Measurements from ENCODE around the gene MYRIP. TPM values are rescaled to one million over a fixed set of nuclear protein-coding genes. Genes with fewer than 3 reads are reported as not detected.

The MYRIP gene
- total and polyA plus RNA-seq, 4 donors = 0.98 to 11.7 (median 6.8) TPM

GRCh38 chr3:40172560-40172959 is 363.2 kb downstream of the MYRIP start:
- Histone ChIP-seq H3K27ac (ENCODE audit: low read depth in 1 of 2, low read length in 2 of 2) (no peak overlapping the region), H3K4me1 (ENCODE audit: control insufficient read depth in 4 of 4, insufficient read depth in 4 of 4, low read length in 3 of 4) (peaks cover 0 to 13% (median 9%) of the 10 kb centered on the region in 4 donors), H3K9me3 (ENCODE audit: control insufficient read depth in 4 of 4, low read length in 3 of 4) (no peaks in the 10 kb centered on the region), H3K36me3 (ENCODE audit: control insufficient read depth in 4 of 4, insufficient read depth in 3 of 4, low read depth in 1 of 4, low read length in 3 of 4) (peaks cover 0 to 20% (median 11%) of the 10 kb centered on the region in 4 donors), H3K4me3 (ENCODE audit: low read depth in 1 of 3, low read length in 3 of 3) (no peak overlapping the region), H3K27me3 (ENCODE audit: control insufficient read depth in 4 of 4, insufficient read depth in 4 of 4, low read length in 3 of 4) (no peaks in the 10 kb centered on the region), H3K9ac (ENCODE audit: low read depth in 1 of 2, low read length in 2 of 2) (no peak overlapping the region)
- no peak for TF ChIP-seq TAF1 (conservative IDR thresholded peaks at IDR 0.05)
- TF ChIP-seq RAD21 (IDR thresholded peaks at IDR 0.05) = no peak
- TF ChIP-seq FOXA1 (IDR thresholded peaks at IDR 0.05) = no peak
- TF ChIP-seq EGR1 (IDR thresholded peaks at IDR 0.05; ENCODE audit: low read depth in 2 of 2) = no peak
- no peak for TF ChIP-seq JUND (IDR thresholded peaks at IDR 0.05)
- TF ChIP-seq CTCF (IDR thresholded peaks at IDR 0.05; ENCODE audit: low read depth, low read length, missing input control) = no peak
- no peak for TF ChIP-seq YY1 (IDR thresholded peaks at IDR 0.05)
- TF ChIP-seq NR2F2 (IDR thresholded peaks at IDR 0.05) = no peak
- TF ChIP-seq ATF3 (IDR thresholded peaks at IDR 0.05) = no peak
- no peak for TF ChIP-seq HNF4A (conservative IDR thresholded peaks at IDR 0.05)
- no peak for TF ChIP-seq GABPA (IDR thresholded peaks at IDR 0.05 in 1 of 2, conservative IDR thresholded peaks at IDR 0.05 in 1 of 2)
- TF ChIP-seq HNF4G (IDR thresholded peaks at IDR 0.05) = no peak
- DNase-seq (ENCODE audit: low spot score) = no peak
- WGBS = 93% methylated on average over 1 of the region's 1 CpG

- Histone ChIP-seq H3K4me1 (ENCODE audit: control insufficient read depth in 4 of 4, insufficient read depth in 4 of 4, low read length in 3 of 4) (peaks cover 0 to 6% (median 3%) of the 10 kb centered on the region in 4 donors), H3K9ac (ENCODE audit: low read depth in 1 of 2, low read length in 2 of 2) (no peak overlapping the region), H3K36me3 (ENCODE audit: control insufficient read depth in 4 of 4, insufficient read depth in 3 of 4, low read depth in 1 of 4, low read length in 3 of 4) (peaks cover 0 to 20% (median 11%) of the 10 kb centered on the region in 4 donors), H3K4me3 (ENCODE audit: low read depth in 1 of 3, low read length in 3 of 3) (no peak overlapping the region), H3K27ac (ENCODE audit: low read depth in 1 of 2, low read length in 2 of 2) (no peak overlapping the region), H3K27me3 (ENCODE audit: control insufficient read depth in 4 of 4, insufficient read depth in 4 of 4, low read length in 3 of 4) (no peaks in the 10 kb centered on the region), H3K9me3 (ENCODE audit: control insufficient read depth in 4 of 4, low read length in 3 of 4) (no peaks in the 10 kb centered on the region)
- no peak for DNase-seq (ENCODE audit: low spot score)
- WGBS = 44% methylated on average over 7 of the region's 7 CpGs
- no peak for TF ChIP-seq REST (IDR thresholded peaks at IDR 0.05)
- TF ChIP-seq FOXA2 (IDR thresholded peaks at IDR 0.05) = no peak
- TF ChIP-seq JUND (IDR thresholded peaks at IDR 0.05) = no peak
- TF ChIP-seq ZBTB33 (IDR thresholded peaks at IDR 0.05) = no peak
Measured at GRCh38 chr3:40173227-40173721, 363.9 kb downstream of the MYRIP start.

Measured in liver (tissue), 9 donors.